ENCODE measurements around the gene LPO.

LPO gene

GRCh38 chr17:58277107-58277801 is 38.9 kb downstream of the LPO start:
- peaks cover 4% of the 10 kb centered on the region for H3K4me1 ChIP-seq (ENCODE audit: control insufficient read depth, insufficient read depth, low read length)
- no peaks in the 10 kb centered on the region for H3K36me3 ChIP-seq (ENCODE audit: control insufficient read depth, insufficient read depth, low read length)
- H3K9me3 ChIP-seq (ENCODE audit: control insufficient read depth, low read length), result no peaks in the 10 kb centered on the region
- H3K9ac ChIP-seq (ENCODE audit: low read length), result no peak overlapping the region
- no peak overlapping the region for H3K4me3 ChIP-seq (ENCODE audit: low read length)
- H3K27me3 ChIP-seq (ENCODE audit: control insufficient read depth, insufficient read depth, low read length), result peaks cover 22% of the 10 kb centered on the region

GRCh38 chr17:58277802-58278595 is 39.6 kb downstream of the LPO start:
- H3K9ac ChIP-seq (ENCODE audit: low read length), result no peak overlapping the region
- H3K9me3 ChIP-seq (ENCODE audit: control insufficient read depth, low read length), result no peaks in the 10 kb centered on the region
- peaks cover 4% of the 10 kb centered on the region for H3K4me1 ChIP-seq (ENCODE audit: control insufficient read depth, insufficient read depth, low read length)
- no peaks in the 10 kb centered on the region for H3K36me3 ChIP-seq (ENCODE audit: control insufficient read depth, insufficient read depth, low read length)
- no peak overlapping the region for H3K4me3 ChIP-seq (ENCODE audit: low read length)
- H3K27me3 ChIP-seq (ENCODE audit: control insufficient read depth, insufficient read depth, low read length), result peaks cover 22% of the 10 kb centered on the region

GRCh38 chr17:58278661-58279015 is 40.3 kb downstream of the LPO start:
- peaks cover 22% of the 10 kb centered on the region for H3K27me3 ChIP-seq (ENCODE audit: control insufficient read depth, insufficient read depth, low read length)
- H3K36me3 ChIP-seq (ENCODE audit: control insufficient read depth, insufficient read depth, low read length), result no peaks in the 10 kb centered on the region
- H3K4me3 ChIP-seq (ENCODE audit: low read length), result no peak overlapping the region
- no peaks in the 10 kb centered on the region for H3K9me3 ChIP-seq (ENCODE audit: control insufficient read depth, low read length)
- H3K4me1 ChIP-seq (ENCODE audit: control insufficient read depth, insufficient read depth, low read length), result peaks cover 4% of the 10 kb centered on the region
- H3K9ac ChIP-seq (ENCODE audit: low read length), result no peak overlapping the region

- Histone ChIP-seq H3K36me3 (ENCODE audit: control insufficient read depth, insufficient read depth, low read length) (no peaks in the 10 kb centered on the region), H3K4me3 (ENCODE audit: low read length) (no peak overlapping the region), H3K4me1 (ENCODE audit: control insufficient read depth, insufficient read depth, low read length) (peaks cover 4% of the 10 kb centered on the region), H3K27me3 (ENCODE audit: control insufficient read depth, insufficient read depth, low read length) (peaks cover 22% of the 10 kb centered on the region), H3K9ac (ENCODE audit: low read length) (no peak overlapping the region), H3K9me3 (ENCODE audit: control insufficient read depth, low read length) (no peaks in the 10 kb centered on the region)
Observed at GRCh38 chr17:58279016-58279711, 40.8 kb downstream of the LPO start.

GRCh38 chr17:58279736-58280479 is 41.5 kb downstream of the LPO start:
- H3K9ac ChIP-seq (ENCODE audit: low read length), result no peak overlapping the region
- peaks cover 25% of the 10 kb centered on the region for H3K27me3 ChIP-seq (ENCODE audit: control insufficient read depth, insufficient read depth, low read length)
- H3K4me3 ChIP-seq (ENCODE audit: low read length), result no peak overlapping the region

GRCh38 chr17:58280480-58281217 is 42.3 kb downstream of the LPO start, which contains the start of gene MPO:
MPO (minus strand) TSS chr17:58280935; CDS start chr17:58280758, 177 bp downstream.
- no peak within 1 kb of the TSS for H3K4me3 ChIP-seq (ENCODE audit: low read length)
- no peaks in the 10 kb centered on the region for H3K9me3 ChIP-seq (ENCODE audit: control insufficient read depth, low read length)
- peaks cover 25% of the 10 kb centered on the region for H3K27me3 ChIP-seq (ENCODE audit: control insufficient read depth, insufficient read depth, low read length)
- H3K4me1 ChIP-seq (ENCODE audit: control insufficient read depth, insufficient read depth, low read length), result peaks cover 4% of the 10 kb centered on the region
- H3K36me3 ChIP-seq (ENCODE audit: control insufficient read depth, insufficient read depth, low read length), result no peaks in the 10 kb centered on the region
- H3K9ac ChIP-seq (ENCODE audit: low read length), result no peak within 1 kb of the TSS

More at GRCh38 chr17:58279736-58280479, 41.5 kb downstream of the LPO start:
- Histone ChIP-seq H3K4me1 (ENCODE audit: control insufficient read depth, insufficient read depth, low read length) (peaks cover 4% of the 10 kb centered on the region), H3K9me3 (ENCODE audit: control insufficient read depth, low read length) (no peaks in the 10 kb centered on the region), H3K36me3 (ENCODE audit: control insufficient read depth, insufficient read depth, low read length) (no peaks in the 10 kb centered on the region)

- Histone ChIP-seq H3K4me1 (ENCODE audit: control insufficient read depth, insufficient read depth, low read length) (peaks cover 4% of the 10 kb centered on the region), H3K4me3 (ENCODE audit: low read length) (no peak overlapping the region), H3K36me3 (ENCODE audit: control insufficient read depth, insufficient read depth, low read length) (no peaks in the 10 kb centered on the region), H3K9me3 (ENCODE audit: control insufficient read depth, low read length) (no peaks in the 10 kb centered on the region), H3K9ac (ENCODE audit: low read length) (no peak overlapping the region), H3K27me3 (ENCODE audit: control insufficient read depth, insufficient read depth, low read length) (peaks cover 25% of the 10 kb centered on the region)
Observed at GRCh38 chr17:58281511-58282011, 43.2 kb downstream of the LPO start.

- Histone ChIP-seq H3K9me3 (ENCODE audit: control insufficient read depth, low read length) (no peaks in the 10 kb centered on the region), H3K4me1 (ENCODE audit: control insufficient read depth, insufficient read depth, low read length) (peaks cover 4% of the 10 kb centered on the region), H3K36me3 (ENCODE audit: control insufficient read depth, insufficient read depth, low read length) (no peaks in the 10 kb centered on the region), H3K9ac (ENCODE audit: low read length) (no peak overlapping the region), H3K4me3 (ENCODE audit: low read length) (no peak overlapping the region), H3K27me3 (ENCODE audit: control insufficient read depth, insufficient read depth, low read length) (peaks cover 25% of the 10 kb centered on the region)
Observed at GRCh38 chr17:58282442-58282841, 44.1 kb downstream of the LPO start.

- peaks cover 22% of the 10 kb centered on the region for H3K27me3 ChIP-seq (ENCODE audit: control insufficient read depth, insufficient read depth, low read length)
Observed at GRCh38 chr17:58283674-58284612, 45.6 kb downstream of the LPO start.

GRCh38 chr17:58284613-58285421 is 46.4 kb downstream of the LPO start:
- Histone ChIP-seq H3K27me3 (ENCODE audit: control insufficient read depth, insufficient read depth, low read length) (peaks cover 13% of the 10 kb centered on the region), H3K9ac (ENCODE audit: low read length) (no peak overlapping the region), H3K4me3 (ENCODE audit: low read length) (no peak overlapping the region), H3K9me3 (ENCODE audit: control insufficient read depth, low read length) (no peaks in the 10 kb centered on the region), H3K36me3 (ENCODE audit: control insufficient read depth, insufficient read depth, low read length) (no peaks in the 10 kb centered on the region), H3K4me1 (ENCODE audit: control insufficient read depth, insufficient read depth, low read length) (no peaks in the 10 kb centered on the region)

More at GRCh38 chr17:58283674-58284612, 45.6 kb downstream of the LPO start:
- Histone ChIP-seq H3K4me1 (ENCODE audit: control insufficient read depth, insufficient read depth, low read length) (peaks cover 4% of the 10 kb centered on the region), H3K9me3 (ENCODE audit: control insufficient read depth, low read length) (no peaks in the 10 kb centered on the region), H3K9ac (ENCODE audit: low read length) (no peak overlapping the region), H3K4me3 (ENCODE audit: low read length) (no peak overlapping the region), H3K36me3 (ENCODE audit: control insufficient read depth, insufficient read depth, low read length) (no peaks in the 10 kb centered on the region)

Data from mucosa of stomach (tissue), 1 donor.